Putamen (tissue), 1 donor: ENCODE measurements around the gene UMPS.
A peak's percentile ranks its signal among the peaks of the same experiment; 100 is the strongest.

Experiments used
- DNase-seq: peaks from one replicate; pipeline ENCODE4 v3.0.0-alpha.2; 2016; ENCODE audit warnings: low spot score

Gene UMPS

DNA sequence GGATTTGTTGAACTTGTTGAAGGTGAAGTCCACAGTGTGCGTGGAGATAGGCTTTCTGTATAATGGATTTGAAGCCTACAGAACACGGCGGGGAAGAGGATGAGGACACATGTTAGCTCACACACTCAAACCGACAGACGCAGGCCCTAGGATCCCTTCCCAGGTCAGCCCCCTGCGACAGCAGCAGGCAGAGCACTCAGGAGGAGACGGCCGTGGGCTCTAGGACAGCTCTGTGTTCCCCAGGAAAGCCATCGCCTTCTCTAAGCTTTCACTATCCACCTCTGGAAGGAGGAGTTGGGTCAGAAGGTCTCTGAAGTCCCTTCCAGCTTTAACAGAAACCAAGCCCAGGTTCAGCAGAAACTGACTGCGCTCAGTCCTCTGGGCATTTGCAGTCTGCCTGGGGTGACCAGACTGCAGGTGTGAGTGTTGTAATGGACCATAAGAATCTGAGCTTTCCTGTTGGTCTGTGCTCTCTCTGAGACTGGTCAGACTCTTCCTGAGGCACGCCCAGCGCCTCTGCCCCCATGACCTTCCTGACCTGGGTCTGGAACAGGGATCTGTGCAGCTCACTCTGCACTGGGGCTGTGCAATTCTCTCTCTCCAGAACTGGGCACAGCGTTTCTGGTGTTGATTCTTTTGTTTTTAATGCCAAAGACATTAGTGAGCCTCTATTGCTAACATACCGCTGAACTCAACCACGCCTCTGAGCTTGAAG, 33.5 kb downstream of the UMPS start:
- no peak for DNase-seq

DNA sequence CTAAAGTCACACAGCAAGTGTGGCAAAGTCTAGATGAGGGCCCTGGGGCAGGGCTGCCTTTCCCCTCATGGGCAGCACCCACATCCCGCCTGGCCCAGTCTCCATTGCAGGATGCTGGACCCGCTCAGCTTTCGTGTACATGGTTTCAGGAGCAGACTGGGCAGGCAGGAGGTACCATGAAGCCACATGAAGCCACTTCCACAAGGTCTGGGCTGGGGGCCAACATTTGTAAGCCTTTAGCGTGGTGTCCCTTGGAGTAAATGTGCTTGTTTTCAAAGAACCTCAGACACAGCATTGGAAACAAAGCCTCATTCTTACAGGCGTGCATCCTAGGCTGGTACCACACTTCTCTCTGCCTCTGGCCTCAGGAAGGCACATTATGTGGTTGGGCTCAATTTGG, 34.5 kb downstream of the UMPS start:
- DNase-seq = no peak

DNA sequence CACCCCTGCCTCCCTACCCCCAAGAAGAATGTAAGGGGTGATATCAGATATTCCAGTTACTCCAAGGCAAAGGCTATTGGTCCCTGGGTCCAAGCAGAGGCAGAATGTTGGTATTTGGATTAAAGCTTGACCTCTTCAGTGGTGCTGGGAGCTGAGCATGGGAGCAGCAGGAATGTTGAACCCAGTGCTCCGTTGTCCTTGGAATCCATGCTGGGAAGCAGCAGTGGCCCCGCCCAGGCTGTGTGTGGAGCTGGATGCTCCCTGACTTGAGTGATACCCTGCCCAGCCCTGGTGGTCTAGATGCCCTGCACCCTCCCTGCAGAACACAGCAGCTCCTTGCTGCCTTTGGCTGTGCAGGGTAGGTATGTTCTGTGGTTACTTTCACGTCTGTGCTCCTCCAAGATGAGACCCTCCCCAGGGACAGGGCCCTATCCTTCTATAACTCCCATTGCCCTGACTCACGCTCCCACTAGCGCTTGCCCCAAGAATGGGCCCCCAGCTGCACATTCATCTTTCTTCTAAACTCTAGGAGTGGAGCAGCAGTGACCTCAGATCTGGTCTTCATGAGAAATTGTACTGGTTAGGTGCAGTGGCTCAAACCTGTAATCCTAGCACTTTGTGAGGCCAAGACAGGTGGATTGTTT, 35.1 kb downstream of the UMPS start:
- DNase-seq = no peak

DNA sequence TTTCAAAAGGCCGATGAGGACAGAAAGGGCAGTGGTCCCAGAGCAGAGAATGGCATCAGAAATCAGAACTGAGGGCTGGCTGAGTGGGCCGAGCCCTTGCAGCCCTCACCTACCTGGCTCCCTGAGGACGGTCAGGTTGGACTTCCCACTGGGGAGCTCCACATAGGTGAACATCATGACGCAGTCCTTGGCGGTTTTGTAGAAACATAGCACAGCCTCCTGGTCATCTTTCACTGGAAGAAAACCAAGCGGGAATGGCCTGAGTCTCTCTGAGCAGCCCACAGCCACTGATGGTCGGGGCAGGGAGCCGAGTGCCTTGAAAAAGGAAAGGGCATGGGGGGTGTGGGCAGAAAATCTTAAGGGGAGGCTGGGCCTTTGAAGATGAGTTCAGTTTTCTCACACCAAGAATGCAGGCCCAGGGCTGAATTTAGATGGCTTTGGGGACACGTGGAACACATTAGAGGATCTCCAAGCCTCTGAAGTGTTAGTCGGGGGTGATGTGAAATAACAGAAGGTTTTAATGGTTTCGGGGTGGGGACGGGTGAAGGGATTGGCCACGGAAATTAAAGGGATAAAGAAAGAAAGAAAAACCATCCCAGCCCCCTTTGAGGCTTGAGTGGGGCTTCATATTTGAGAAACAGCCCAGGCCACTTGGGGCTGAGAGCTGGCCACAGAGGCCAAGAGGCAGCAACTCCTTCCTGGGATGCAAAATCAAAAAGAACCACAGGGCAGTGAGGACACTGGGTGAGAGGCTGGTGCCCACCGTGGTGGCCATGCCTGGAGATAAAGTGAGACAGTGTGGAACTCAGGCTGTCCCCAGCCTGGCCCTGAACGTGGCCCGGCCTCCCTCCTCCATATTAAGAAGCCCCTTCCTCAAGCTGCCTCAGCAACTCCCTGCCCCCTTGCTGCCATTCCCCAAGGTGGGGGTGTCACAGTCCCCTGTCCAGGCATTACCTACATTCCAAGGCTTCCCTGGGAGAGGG, 36.2 kb downstream of the UMPS start:
- DNase-seq = no peak

DNA sequence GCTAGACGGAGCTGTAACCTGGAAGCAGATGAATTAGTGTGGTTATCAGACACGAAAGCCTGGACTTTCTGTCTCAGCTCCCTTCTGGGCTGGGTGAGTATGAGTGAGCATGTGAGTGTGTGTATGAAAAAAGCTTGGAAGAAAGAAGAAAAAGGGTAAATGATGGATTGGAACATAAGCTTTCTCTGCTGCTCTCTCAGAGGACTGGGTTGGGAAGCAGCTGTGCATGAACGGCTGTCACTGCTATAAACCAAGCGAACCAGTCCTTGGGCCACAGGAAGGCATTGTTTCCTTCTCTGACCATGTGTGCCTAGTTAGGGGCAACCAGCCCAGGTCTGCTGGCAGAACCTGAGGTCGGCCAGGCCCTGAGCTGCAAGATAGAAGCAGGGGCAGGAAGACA, 37.0 kb downstream of the UMPS start:
- no peak for DNase-seq

DNA sequence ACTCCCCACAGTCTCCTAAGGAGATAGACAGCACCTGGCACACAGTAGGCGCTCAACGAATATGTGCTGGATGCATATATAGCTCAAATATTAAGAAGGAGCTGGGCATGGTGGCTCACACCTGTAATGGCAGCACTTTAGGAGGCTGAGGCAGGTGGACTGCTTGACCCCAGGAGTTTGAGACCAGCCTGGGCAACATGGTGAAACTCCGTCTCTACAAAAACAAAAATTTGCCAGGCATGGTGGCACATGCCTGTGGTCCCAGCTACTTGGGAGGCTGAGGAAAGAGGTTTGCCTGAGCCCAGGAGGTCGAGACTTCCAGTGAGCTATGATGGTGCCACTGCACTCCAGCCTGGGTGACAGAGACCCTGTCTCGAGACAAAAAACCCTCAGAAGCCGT, 37.4 kb downstream of the UMPS start:
- DNase-seq = no peak

DNA sequence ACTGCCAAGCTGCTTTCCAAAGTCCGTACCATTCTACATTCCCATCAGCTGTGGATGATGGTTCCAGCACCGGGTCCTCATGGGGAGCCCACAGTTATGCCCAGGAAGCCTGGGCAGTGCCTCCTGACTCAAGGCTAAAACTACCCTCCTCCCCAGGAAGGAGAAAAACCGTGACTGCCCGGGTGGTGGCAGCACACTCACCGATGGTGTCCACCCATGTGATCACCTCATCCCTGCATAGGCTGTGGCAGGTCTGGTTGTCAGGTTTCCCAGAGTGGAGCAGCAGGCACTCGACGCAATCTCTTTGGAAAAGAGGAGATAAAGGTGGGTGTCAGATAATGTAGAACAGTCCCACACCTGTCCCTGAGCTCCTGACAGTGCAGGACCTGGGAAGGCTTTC, 38.6 kb downstream of the UMPS start:
- DNase-seq = no peak

DNA sequence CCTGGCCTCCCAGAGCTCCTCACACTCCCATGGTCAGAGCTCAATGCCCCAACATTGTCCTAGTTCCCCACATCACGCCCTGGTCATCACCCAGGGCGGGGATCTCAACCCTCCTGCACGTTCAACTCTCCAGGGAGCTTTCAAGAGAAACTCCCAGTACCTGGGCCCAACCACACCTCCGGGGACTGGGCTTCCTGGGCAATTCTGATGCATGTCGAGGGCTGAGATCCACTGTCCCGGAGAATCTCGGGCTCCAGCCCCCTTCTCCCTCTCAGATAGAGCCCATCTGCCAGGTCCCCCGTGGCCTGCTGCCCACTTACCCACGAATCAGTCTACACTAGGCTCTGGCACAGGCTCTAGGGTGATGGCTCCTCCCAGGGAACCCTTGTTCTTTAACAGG, 39.2 kb downstream of the UMPS start:
- DNase-seq = no peak

DNA sequence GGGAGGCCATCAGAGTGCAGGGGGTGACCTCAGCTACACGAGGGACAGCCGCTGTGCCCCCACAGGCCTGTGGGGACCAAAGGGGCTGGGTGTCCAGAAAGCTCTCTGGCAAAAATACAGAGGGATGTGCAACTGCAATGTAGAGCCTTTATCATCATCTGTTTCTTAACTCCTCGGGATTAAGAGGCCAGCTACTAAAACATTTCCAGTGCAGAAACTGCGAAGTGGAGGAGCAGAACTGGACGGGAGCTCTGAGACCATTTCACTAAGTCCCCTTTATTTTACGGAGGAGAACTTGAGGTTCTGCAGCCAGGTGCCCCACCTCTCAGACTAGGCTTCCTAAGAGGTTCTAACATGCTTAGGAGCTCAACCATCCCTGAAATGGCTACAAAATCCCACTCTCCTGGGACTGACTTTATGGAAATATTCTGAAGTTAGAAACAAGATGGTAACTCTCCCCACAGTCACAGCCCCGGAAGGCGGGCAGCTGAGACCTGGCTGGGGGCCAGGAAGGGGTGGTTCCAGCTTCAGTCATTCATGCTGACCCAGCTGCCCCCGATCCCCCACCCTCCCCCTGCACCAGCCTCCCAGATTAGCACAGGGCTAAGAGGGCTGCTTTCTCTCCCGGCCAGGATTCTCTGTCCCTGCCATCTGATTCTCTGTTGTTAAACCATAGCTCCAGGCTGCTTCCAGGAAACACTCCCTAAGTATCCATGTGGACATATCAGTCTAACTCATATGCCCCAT, 40.3 kb downstream of the UMPS start:
- DNase-seq = peak; percentile 71

DNA sequence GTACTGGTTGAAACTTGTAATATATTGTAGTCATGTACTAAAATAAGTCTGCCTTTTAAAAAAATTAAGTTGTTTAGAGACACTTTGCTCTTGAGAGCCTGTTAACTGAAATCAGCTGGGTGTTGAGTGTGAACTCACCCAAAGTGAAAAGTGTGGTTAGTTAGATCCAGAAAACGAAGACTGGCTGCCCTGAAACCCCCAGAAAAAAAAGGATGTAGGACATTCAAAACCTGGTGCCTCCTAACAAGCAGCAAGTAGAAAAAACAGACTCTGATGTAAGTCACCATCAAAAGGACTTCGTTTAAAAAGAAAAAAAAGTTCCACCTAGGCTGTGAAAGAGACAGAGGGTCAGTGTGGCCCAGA, 40.8 kb downstream of the UMPS start:
- no peak for DNase-seq

DNA sequence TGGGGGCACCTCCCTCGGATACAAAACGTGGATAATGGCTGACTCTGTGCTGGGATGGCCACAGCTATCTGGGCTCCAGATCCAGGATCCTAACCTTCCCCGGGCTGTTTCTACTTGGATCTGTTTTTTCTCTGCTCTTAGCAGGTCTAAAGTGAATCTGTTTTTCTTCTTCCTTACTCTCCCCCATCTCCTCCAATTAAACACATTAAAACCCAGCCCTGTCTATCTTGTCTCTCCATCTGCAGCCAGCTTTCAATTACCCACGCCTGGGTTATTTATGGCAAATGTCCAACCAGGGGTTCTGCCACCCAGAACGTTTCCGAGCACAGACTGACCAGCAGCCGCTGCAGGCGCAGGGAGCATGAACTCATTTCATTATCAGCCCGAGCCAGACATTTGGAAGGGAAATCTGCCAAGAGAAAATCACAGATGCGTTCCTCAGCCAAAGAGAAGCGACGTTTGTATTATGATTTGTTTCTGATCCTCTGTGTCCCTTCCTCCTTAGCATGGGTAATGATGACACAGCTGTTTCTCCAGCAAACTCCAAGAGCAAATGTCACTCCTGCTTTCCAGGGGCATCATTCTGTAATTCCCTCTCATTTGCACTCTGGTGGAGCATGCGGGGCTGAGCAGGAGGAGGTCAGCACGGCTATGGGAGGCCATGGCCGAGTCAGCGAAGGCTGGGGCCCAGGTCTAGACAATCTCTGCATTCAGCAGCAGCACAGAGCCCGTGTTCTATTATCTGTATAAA, 42.0 kb downstream of the UMPS start:
- peak; percentile 79 for DNase-seq

DNA sequence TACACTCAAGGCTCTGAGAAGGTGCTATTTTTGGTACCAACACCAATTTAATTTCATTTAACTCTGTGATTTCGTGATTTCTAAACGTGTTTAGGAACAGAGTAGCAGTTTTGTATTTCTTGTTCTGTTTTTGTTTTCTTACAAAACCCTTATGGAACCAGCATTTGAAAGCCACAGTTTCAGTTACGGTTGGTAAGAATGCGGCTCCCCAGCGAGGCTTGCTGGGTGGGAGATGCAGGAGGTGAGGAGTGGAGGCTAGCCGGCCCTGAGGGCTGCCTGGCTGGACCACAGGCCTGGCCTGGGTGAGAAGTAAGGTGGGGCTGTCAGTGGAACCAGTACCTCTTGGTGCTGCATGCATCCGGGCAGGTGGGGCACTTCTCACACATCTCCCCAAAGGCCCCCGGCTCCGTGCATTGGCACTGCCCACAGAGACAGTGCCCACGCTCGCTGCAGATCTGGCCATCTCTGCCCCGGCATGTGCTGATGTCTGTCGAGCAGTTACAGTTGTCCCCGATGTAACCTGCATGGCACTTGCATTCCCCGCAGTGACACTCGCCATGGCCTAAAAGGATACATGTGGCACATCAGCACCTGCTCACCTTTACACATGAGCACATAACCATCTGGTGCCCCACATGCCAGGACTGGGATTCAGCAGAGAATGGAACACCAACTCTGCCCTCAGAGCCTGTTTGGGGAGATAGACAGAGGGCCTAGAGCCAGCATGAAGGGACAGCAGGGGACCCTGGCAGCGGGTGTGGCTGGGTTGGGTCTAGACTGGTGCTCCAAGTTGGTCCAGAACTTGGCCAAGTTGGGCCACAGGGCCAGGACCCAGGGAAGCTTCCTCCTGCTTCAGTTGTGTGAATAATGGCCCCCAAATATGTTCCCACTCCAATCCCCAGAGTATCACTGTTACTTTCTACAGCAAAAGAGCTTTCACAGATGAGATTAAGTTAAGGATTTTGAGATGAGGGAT, 43.4 kb downstream of the UMPS start:
- no peak for DNase-seq

DNA sequence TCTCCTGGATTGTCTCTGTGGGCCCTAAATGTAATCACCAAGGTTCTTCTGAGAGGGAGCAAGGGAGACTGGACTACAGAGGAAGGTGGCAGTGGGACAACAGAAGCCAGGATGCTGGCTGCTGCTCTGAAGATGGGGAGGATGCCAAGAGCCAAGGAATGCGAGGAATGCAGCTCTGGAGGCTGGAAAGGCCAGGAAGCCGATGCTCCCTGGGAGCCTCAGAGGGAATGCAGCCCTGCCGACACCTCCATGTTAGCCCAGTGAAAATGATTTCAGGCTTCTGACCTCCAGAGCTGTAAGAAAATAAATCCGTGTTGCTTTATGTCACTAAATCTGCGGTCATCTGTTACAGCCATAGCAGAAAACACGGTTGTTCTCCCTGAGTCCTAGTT, 44.1 kb downstream of the UMPS start:
- no peak for DNase-seq

DNA sequence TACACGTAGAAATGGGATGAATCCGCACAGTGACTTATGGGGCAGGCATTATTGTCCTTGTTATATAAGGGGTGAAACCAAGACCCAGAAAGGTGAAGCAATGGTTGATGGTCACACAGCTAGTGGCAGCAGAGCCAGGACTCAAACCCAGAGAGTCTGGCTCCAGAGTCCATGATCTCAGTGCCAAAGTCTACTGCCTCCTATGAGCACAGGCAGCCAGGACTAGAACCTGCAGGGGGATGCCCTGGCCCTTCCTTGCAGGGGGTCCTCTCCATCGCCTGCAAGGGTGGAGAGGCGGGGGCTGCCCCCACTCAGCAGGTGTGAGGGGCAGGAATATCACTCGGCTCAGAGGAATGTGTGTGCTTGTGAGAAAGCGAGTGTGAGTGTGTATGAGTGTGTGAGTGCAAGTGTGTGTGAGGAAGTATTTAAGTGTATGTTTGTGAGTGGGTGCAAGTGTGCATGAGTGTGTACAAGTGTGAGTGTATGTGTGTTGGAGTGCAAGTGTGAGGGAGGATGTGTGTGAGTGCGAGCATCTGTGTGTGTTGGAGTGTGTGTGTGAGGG, 44.7 kb downstream of the UMPS start:
- no peak for DNase-seq

DNA sequence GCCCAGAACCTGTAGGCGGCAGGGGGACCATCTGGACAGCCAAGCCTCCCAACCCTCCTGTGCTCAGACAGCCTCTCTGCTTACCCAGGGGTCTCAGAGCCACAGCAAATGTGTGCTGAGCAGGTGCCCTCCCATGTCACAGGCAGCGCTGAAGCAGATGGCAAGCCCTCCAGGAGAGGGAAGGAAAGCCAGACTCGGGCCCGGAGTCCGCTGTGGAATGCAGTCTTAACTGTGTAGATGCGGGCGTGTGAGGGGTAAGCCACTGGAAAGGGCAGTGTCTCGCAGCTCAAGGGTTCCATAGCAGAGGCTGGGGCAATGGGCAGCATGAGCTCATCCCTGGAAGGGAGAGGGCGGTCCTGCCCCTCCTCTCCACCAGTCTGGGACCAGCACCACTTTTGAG, 45.6 kb downstream of the UMPS start:
- no peak for DNase-seq

DNA sequence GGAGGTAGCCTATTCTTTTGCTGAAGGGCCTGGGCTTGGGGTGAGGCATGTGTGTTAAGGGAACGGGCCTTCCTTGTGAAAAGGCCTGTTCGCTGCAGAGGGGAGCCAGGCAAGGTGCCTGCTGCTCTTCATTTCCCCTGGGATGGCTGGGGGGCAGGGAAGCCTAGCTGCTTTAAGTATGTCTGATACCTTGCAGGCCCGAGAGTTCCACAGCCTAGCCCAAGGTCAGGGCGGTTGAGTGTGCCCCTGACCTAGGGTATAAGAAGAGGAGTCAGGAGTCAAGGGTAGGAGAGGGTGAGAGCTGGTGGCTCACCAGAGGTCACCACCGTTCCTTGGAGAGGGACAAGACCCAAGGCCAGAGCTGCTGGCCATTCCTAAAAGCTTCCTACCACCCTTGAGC, 46.6 kb downstream of the UMPS start:
- DNase-seq = no peak

DNA sequence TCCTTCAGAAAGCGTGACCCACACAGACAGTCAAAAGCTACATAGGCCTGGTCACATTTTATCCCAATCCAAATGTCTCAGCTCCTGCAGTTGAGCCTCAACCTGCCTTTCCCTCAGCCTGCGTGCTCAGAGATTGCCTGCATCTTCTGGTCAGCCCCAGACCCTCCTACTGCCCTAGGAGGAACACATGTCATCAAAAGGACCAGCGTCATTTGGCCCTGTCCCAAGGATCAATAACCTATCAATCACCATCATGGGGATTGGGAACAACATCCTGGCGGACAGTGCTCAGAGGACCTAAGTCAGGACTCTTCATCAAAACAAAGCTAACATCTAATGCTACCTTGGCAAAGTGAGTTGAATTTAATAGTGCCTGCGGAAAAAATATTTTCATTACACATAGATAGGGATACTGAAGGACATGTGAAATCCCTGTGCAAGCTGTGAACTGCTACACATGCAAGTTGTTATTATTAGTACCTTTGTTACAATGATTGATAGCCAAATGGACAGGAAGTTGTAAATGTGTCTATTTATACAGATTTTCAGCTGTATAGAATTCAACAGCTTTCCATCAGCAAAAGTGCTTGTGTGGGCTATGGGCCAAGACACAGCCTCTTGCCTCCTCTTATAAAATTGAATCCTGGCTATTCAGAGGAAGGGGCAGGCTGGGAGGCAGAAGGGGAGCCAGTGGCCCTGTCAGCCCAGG, 47.7 kb downstream of the UMPS start:
- DNase-seq = no peak

DNA sequence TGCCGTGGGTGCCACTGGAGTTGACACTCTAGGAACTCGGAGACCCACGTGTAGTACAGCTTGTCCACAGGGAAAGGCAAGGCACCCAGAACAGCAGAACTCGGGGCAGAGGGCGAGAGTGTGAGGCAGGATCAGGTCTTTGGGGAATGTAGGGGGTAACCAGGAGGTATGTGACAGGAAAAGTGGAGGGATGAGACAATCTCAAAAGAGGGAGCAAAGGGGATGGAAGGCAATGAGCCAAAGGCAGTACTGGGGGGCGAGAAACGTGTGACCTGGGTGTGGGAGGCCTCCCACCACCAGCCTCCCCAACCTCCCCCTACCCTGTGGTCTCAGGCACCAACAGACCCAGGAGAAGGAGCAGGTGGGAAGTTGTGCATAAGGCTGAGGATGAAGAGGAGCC, 48.9 kb downstream of the UMPS start:
- no peak for DNase-seq

DNA sequence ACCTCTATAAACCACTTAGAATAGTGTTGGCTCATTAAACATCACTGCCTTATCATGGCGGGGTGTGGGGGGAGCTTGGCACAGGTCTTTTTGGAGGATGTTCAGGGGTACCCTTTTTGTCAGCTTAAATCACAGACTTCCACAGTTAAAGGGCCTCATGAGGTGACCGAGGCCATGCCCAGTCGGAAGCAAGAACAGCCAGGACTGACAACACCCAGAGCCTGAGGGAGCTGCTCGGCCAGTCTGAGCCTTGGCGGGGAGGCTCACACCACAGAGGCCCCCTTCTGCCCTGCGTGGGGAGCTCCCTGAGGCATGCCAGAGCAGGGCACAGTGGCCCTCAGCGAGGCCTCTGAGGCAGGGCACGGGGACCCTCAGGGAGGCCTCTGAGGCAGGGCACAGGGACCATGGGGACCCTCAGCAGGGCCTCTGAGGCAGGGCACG, 49.5 kb downstream of the UMPS start:
- no peak for DNase-seq
